ENCODE measurements around the gene SYS1. TPM values are rescaled to one million over a fixed set of nuclear protein-coding genes. Genes with fewer than 3 reads are reported as not detected.

The SYS1 gene
- total RNA-seq, 1 experiment from 2014 or later = 19.1 TPM

- no peak overlapping the region for H3K27ac Mint-ChIP-seq (ENCODE audit: low read depth, unreplicated experiment)
- DNase-seq (ENCODE audit: unreplicated experiment) = no peak
- no peaks in the 10 kb centered on the region for H3K27me3 Mint-ChIP-seq (ENCODE audit: insufficient read depth, unreplicated experiment)
- no peaks in the 10 kb centered on the region for H3K36me3 Mint-ChIP-seq (ENCODE audit: insufficient read depth, unreplicated experiment)
- intact Hi-C loops (cut with micrococcal nuclease) = loop anchor here (1.0 kb wide), 2 partner anchors 62 to 396 kb away; no protein-coding TSS in a partner anchor
- no peaks in the 10 kb centered on the region for H3K9me3 Mint-ChIP-seq (ENCODE audit: unreplicated experiment)
- H3K4me3 Mint-ChIP-seq (ENCODE audit: unreplicated experiment) = no peak overlapping the region
- H3K4me1 Mint-ChIP-seq (ENCODE audit: insufficient read depth, unreplicated experiment) = peaks cover 5% of the 10 kb centered on the region
- no peak for TF ChIP-seq CTCF (IDR thresholded peaks at IDR 0.05; ENCODE audit: unreplicated experiment)
- ChIA-PET CTCF (interaction anchor here (0.6 to 8.0 kb wide), 13 partner anchors 12 to 591 kb away, joined by 3 to 82 read pairs (median 3); partner anchors contain the start of genes DBNDD2 and SYS1), POLR2A (interaction anchor here (1.0 to 34.6 kb wide), 4 partner anchors 9 to 41 kb away, joined by 3 to 1328 read pairs (median 4); partner anchors contain the start of genes PIGT and SDC4)
- no TSS peak for BruUV-seq (replicated peaks)
Observed at GRCh38 chr20:45374966-45375365, 12.0 kb downstream of the SYS1 start.

DNA sequence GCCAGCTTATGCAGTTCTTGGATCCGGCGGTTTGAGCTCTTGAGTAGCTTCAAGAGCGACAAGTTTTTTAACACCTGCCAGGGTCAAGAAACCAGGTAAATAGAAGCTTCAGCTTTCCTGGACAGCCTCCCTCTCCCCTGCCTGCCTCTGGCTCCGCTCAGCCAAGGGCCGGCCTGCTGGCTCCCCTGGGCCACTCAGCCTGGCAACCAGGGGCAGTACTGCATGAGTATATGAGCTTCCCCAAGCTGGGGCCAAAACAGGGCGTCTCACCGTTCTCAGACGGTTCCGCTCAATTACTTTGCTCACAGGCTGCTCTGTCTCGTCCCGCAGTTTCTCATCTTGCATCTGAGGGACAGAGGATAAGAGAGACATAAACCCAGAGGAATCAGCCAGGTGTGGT, 14.3 kb downstream of the SYS1 start:
- POLR2A ChIA-PET = interaction anchor here (1.7 to 34.6 kb wide), 3 partner anchors 14 to 59 kb away, joined by 5 to 1328 read pairs (median 7); partner anchors contain the start of genes SDC4 and SYS1
- no peaks in the 10 kb centered on the region for H3K9me3 Mint-ChIP-seq (ENCODE audit: unreplicated experiment)
- BruUV-seq (replicated peaks) = no TSS peak
- H3K27ac Mint-ChIP-seq (ENCODE audit: low read depth, unreplicated experiment) = no peak overlapping the region
- no peak overlapping the region for H3K4me3 Mint-ChIP-seq (ENCODE audit: unreplicated experiment)
- CTCF ChIA-PET = interaction anchor here (0.8 to 7.8 kb wide), 3 partner anchors 14 to 395 kb away, joined by 3 to 61 read pairs (median 5); partner anchors contain the start of gene SYS1
- TF ChIP-seq CTCF (IDR thresholded peaks at IDR 0.05; ENCODE audit: unreplicated experiment) = no peak
- no peak for DNase-seq (ENCODE audit: unreplicated experiment)
- no peaks in the 10 kb centered on the region for H3K36me3 Mint-ChIP-seq (ENCODE audit: insufficient read depth, unreplicated experiment)
- H3K27me3 Mint-ChIP-seq (ENCODE audit: insufficient read depth, unreplicated experiment) = no peaks in the 10 kb centered on the region
- intact Hi-C loops (cut with micrococcal nuclease) = no loop called here
- H3K4me1 Mint-ChIP-seq (ENCODE audit: insufficient read depth, unreplicated experiment) = peaks cover 5% of the 10 kb centered on the region

- Mint-ChIP-seq H3K27ac (ENCODE audit: low read depth, unreplicated experiment) (no peak within 1 kb of the TSS), H3K27me3 (ENCODE audit: insufficient read depth, unreplicated experiment) (no peaks in the 10 kb centered on the region), H3K4me1 (ENCODE audit: insufficient read depth, unreplicated experiment) (peaks cover 5% of the 10 kb centered on the region), H3K9me3 (ENCODE audit: unreplicated experiment) (no peaks in the 10 kb centered on the region), H3K36me3 (ENCODE audit: insufficient read depth, unreplicated experiment) (no peaks in the 10 kb centered on the region), H3K4me3 (ENCODE audit: unreplicated experiment) (no peak within 1 kb of the TSS)
- CTCF ChIA-PET = interaction anchor here (0.6 to 7.8 kb wide), 5 partner anchors 9 to 272 kb away, joined by 3 to 61 read pairs (median 3); partner anchors contain the start of genes SPINT3 and SYS1
- TF ChIP-seq CTCF (IDR thresholded peaks at IDR 0.05; ENCODE audit: unreplicated experiment) = no peak
- no TSS peak for BruUV-seq (replicated peaks)
- intact Hi-C loops (cut with micrococcal nuclease) = no loop called here
- no peak for DNase-seq (ENCODE audit: unreplicated experiment)
- POLR2A ChIA-PET = interaction anchor here (1.7 kb wide), 1 partner anchor 58 kb away, joined by 5 read pairs; no protein-coding TSS in a partner anchor
Observed at GRCh38 chr20:45378191-45378590, 15.2 kb downstream of the SYS1 start, which contains the start of gene TP53TG5. TP53TG5 (minus strand) TSS chr20:45378325; CDS start chr20:45378236, 89 bp downstream.

DNA sequence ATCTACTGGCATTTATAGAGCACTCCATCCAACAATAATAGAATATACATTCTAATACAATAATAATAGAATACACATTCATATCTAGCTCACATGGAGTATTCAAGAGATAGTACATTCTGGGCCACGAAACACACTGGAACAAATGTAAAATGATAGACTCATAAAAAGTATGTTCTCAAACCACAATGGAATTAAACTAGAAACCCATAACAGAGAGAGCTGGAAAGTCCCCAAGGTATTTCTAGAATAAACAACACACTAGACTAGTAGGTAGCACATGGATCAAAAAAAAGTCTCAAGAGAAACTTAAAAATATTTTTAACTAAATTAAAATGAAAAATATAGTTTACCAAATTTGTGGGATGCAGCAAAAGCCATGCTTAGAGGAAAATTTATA, 24.3 kb downstream of the SYS1 start:
- no TSS peak for BruUV-seq (replicated peaks)
- intact Hi-C loops (cut with micrococcal nuclease) = no loop called here
- ChIA-PET CTCF (interaction anchor here (0.9 kb wide), 1 partner anchor 50 kb away, joined by 3 read pairs; no protein-coding TSS in a partner anchor), POLR2A (interaction anchor here (1.8 to 1.9 kb wide), 2 partner anchors 21 to 24 kb away, joined by 3 to 4 read pairs; partner anchors contain the start of gene SYS1)
- Mint-ChIP-seq H3K4me1 (ENCODE audit: insufficient read depth, unreplicated experiment) (no peaks in the 10 kb centered on the region), H3K36me3 (ENCODE audit: insufficient read depth, unreplicated experiment) (no peaks in the 10 kb centered on the region), H3K27ac (ENCODE audit: low read depth, unreplicated experiment) (no peak overlapping the region), H3K9me3 (ENCODE audit: unreplicated experiment) (no peaks in the 10 kb centered on the region), H3K27me3 (ENCODE audit: insufficient read depth, unreplicated experiment) (no peaks in the 10 kb centered on the region), H3K4me3 (ENCODE audit: unreplicated experiment) (no peak overlapping the region)
- no peak for DNase-seq (ENCODE audit: unreplicated experiment)
- no peak for TF ChIP-seq CTCF (IDR thresholded peaks at IDR 0.05; ENCODE audit: unreplicated experiment)
